Brain pericyte (primary cell): ENCODE measurements around the gene ZNF536.

Experiments used
- DNase-seq: peaks from one replicate; pipeline ENCODE4 v3.0.0-alpha.2; 2012; ENCODE audit warnings: low read depth, low spot score

ZNF536 gene

GRCh38 chr19:30562981-30563380 lies 190.8 kb downstream of the ZNF536 start:
- DNase-seq: no peak

DNA sequence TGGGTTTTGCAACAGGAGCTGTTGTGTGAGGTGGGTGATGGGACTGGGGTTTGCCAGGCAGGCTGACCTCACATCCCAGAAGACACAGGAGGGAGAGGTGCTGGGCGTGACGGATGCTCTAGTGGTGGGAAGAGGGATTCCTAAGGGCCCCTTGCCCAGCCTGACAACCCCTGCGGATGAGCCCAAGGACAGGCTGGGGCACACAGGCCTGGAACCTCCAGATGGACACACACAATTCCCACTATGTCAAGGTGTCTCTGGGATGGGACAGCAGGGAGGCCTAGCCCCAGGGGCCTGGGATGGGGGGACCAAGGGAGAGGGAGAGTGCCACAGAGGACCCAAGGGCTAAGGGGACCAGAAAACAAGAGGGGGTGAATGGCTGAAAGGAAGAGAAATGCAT lies 191.5 kb downstream of the ZNF536 start:
- no peak for DNase-seq

- no peak for DNase-seq
These were observed 192.4 kb downstream of the ZNF536 start for GRCh38 chr19:30564551-30565011.

DNA sequence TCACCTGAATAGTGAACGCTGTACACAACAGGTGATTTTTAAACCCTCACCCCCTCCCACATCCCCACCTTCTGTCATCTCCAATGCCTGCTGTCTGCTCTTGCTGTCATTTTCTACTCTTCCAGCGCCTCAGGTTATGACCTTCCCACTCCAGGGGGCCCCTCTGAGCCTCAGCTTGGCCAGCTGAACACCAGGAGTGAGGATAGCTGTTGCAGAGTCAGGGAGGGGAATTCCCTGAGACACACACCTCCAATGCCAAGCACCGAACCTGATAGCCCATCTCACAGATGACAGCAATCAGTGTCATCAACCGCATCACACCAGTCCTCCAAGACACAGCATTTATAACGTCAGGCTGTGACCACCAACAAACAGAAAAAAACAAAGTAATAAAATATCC lies 193.5 kb downstream of the ZNF536 start:
- no peak for DNase-seq

GRCh38 chr19:30566681-30567420 lies 194.7 kb downstream of the ZNF536 start:
- no peak for DNase-seq

GRCh38 chr19:30567536-30568232 lies 195.5 kb downstream of the ZNF536 start:
- DNase-seq: no peak

DNA sequence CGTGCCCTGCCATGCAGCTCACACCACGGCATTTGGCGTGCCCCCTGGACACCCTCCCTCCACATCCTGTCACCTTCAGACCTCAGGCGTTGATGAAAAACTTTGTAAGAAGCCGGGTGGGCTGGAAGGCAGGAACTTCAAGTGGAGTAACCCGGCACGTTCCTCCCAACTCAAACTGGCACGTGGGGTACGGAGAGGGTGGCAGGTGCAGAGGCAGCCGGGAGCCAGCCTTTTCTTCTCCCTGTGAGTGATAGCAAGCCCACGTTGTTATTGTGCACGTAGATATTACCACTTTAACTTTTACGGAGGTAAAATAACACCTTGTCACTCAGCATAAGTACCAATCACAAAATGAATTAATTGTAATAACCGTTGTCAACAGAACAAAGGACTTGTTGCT lies 198.0 kb downstream of the ZNF536 start:
- no peak for DNase-seq

DNA sequence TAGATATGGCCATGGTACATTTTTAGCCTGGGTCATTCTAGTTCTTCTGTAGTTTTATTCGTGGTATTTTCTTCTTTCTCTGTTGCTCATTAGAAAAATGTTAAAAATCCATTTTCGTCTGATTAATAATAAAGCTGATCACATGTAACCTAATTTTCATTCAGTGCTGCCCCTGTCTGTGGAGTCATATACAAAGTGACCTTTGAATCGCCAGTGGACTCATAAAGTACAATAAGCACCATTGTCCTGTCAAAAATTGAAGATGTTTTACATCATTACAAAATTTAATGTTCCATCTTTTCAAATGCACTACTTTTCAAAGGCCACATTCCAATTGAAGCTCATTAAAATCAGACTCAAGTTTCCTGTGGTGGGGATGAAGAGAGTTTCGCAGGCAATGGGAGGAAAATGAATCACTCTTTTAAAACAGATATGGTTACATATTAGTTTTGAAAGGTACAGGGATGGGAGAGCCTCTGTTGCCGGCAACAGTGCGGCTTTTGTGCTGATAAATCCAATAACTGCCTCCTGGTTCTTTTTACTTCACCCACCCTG lies 205.4 kb downstream of the ZNF536 start:
- DNase-seq: no peak

GRCh38 chr19:30579419-30579818 lies 207.2 kb downstream of the ZNF536 start:
- no peak for DNase-seq

GRCh38 chr19:30580673-30581072 lies 208.5 kb downstream of the ZNF536 start:
- no peak for DNase-seq

DNA sequence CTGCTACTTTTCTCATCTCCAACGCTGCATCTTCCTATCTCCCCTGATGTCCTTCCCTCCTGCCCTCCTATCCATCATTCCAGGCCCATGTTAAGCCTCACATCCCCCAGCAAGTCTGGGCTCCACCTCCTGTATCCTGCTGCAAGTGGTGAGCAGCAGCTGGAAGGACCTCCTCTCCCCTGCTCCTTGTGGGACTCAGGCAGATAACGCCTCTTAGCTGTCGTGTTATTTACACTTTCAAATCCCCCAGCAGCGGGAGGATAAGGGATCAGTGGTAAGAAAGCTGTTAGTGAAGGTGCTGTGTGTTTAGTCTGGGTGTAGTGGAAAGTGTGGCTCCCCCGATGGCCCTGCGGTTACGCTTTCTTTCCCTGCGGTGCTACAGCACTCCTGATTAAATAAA lies 211.9 kb downstream of the ZNF536 start:
- DNase-seq: no peak

- no peak for DNase-seq
These were observed 215.7 kb downstream of the ZNF536 start for GRCh38 chr19:30587869-30588268.

DNA sequence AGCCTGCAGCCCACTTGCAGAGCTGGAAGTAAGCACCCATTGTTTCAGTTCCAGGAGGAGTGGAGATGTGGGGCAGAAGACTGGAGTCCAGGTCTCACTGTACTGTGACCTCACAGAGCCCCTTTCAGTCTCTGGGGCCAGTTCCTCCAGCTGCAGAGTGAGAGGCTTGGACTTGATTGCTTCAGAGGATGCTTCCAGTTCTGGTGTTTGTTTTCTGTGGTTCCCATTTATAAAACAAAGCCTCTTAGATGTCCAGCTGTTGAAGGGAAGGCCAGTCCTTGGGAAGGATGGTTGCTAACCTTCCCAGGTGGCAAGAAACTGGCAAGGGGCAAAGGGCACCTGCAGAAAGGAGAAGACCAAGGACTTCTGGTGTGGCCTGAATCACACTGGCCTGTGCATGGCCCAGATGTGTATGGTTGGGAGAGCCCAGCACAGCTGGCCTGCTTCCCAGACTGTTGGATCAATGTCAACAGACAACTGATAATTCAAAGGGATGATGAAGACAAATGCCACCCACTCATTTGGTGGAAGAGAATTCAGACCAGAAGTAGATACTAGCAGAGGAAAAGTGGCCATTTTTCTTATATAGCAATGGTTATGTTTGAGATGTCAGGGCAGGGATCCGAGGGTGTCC lies 218.5 kb downstream of the ZNF536 start:
- no peak for DNase-seq

- DNase-seq: no peak
These were observed 221.2 kb downstream of the ZNF536 start for GRCh38 chr19:30593356-30593755.

DNA sequence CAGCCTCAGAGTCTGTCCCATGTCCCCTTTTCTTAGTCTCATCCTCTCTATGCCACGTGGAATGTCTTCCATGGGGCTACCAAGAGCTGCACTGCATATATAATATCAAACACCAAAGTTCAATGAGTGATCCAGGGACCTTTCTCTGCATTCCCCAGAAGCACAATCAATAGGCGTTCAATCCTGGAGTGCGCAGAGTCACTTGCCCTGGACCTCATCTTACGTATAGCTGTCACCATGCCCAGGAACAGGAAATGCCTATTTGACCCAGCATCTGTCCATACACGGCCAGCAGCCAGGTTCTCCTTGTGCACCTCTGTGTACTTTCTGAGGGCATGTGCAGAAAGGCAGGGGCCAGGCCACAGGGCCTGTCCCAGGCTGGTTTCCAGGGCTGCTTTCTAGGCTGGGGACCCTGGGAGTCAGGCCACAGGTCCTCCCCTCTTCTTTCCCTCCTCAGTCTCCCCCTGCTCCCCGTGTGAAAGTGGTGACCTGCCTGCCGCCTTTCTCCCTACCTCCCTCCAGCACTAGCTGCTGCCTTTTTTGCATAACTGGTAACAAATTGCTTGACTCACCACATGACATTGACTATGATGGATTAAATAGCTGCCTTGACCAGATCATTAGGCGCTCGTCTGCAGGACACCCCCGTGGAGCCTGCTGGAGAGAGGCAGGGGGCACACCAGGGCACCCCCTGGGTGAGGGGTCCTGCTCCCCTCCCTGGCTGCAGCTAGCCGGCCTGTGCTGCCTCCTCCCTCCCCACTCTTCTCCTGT lies 222.0 kb downstream of the ZNF536 start:
- no peak for DNase-seq

DNA sequence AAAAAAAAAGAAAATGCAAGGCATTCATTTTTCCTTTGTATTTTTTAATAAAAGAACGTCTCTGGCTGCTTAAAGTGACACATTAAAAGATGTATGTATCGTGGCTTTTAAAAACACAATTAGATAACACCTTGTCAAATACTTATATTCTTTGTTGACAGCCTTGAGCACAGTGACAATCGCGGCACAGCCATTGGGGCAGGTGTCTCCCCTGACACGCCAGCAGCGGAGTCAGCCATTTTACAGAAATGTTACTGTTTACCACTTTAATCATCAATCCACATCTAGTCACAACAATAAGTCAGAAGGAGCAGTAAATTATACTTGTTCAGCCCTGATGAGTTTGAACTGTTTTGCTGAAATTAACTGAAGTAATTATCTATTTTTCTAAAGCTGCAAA lies 224.1 kb downstream of the ZNF536 start:
- no peak for DNase-seq

DNA sequence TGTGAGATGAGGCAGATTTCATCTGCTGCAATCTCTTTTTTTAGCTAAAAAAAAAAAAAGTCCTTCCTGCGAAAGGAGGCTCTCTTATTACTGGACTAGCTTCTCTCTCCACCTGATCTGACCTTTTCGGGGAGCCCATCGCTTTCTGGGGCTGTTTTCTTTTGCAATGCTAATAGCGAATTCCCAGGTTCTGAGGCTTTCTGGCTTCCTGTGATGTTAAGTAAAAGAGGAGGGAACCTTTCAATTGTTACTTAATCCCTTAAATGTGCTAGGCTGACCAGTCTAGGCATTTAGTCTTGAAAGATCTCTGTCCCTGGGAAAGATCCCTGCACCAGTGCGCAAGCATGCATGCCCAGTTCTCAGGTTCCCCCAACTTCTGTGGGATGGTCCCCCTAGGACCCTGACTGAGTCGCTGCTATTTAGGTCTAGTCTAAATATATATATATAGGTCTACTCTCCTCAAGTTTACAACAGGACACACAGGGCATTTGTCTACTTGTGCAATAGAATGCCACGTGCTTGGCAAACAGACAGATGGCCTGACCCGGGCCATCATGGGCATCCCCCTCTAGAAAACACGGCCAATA lies 224.7 kb downstream of the ZNF536 start:
- DNase-seq: no peak

GRCh38 chr19:30598688-30599087 lies 226.5 kb downstream of the ZNF536 start:
- DNase-seq: no peak

DNA sequence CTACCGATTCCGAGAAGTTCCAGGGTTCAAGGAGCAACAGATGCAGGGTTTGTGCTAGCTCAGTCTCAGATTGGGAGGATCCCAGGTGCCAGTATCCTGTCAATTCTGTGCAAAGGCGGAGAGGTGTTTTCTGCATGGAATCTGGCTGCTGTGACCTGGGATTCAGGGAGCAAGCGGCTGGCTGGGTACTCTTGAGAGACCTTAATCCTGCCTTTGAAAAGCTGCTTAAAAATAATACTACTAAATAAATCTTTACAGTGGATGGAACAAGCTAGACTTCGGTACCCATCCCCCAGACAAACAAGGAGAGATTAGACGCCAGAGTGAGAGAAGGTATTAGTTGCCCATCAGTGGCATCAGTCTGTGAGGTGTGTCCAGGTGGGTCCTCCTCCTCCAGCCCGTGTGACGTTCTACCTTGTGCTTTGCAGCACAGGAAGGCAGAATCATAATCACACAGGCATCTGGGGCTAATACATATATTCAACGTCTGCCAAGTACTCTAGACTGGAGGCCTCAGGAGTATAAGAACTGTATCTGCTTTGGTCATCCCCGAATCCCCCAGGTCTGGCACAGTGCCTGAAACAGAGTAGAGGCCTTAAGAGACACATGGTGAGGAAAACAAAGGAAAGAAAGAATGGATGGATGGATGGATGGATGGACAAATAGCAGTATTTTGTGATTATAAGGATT lies 230.6 kb downstream of the ZNF536 start:
- DNase-seq: no peak

DNA sequence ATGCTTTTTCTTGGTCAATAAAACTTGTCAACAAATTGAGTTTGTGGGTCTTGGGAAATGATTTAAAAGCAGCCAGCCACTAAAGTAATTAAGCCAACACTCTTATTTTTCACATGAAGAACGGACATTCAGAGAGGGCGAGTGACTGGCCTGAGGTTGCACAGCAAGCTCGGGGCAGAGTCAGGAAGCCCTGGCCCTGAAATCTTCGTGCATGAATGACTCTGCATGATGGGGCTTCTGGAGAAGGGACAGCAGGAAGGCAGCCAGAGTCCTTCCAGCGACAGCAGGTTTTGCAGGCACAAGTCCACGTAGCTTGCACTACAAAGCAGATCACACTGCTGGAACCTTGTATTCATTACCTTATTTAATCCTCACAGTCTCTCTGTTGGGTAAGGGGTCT lies 232.5 kb downstream of the ZNF536 start:
- DNase-seq: no peak

- DNase-seq: no peak
These were observed 233.1 kb downstream of the ZNF536 start for GRCh38 chr19:30605333-30605732.
